Mesenchymal stem cell (in vitro differentiated cells and primary cell): ENCODE data around the gene TNPO2.
"Not testable (repeated sequence)": the region's sequence is repeated elsewhere in the genome, so short reads cannot be mapped to it uniquely, and the experiment has no call there.

ENCODE experiments used
- DNase-seq: peaks from one replicate; pipeline ENCODE4 v3.0.0-alpha.2; 2013
- H2AFZ ChIP-seq: one replicate; pipeline ENCODE4 v1.6.1; 2013; ENCODE audit warnings: low read depth, mild to moderate bottlenecking, control low read depth, inconsistent platforms, low read length, moderate library complexity
- H2AK5ac ChIP-seq: 2 replicates; pipeline ENCODE4 v1.6.1; 2013; ENCODE audit warnings: low read length, moderate library complexity, mild to moderate bottlenecking, inconsistent platforms; ENCODE audit not compliant: severe bottlenecking
- H2BK120ac ChIP-seq: one replicate; pipeline ENCODE4 v1.6.1; 2013; ENCODE audit warnings: low read depth, mild to moderate bottlenecking, inconsistent platforms, low read length, moderate library complexity
- H2BK12ac ChIP-seq, 2 experiments: one replicate each; pipeline ENCODE4 v1.6.1; 2013; ENCODE audit warnings: inconsistent platforms in 2 of 2, low read length in 2 of 2, mild to moderate bottlenecking in 2 of 2, moderate library complexity in 2 of 2, control low read depth in 1 of 2
- H2BK15ac ChIP-seq: one replicate; pipeline ENCODE4 v1.6.1; 2013; ENCODE audit warnings: mild to moderate bottlenecking, low read depth, inconsistent platforms; ENCODE audit not compliant: poor library complexity, severe bottlenecking
- H2BK5ac ChIP-seq: 2 replicates; pipeline ENCODE4 v1.6.1; 2013; ENCODE audit warnings: low read depth, mild to moderate bottlenecking, low read length, control low read depth, inconsistent platforms; ENCODE audit not compliant: poor library complexity, severe bottlenecking
- H3K14ac ChIP-seq, 2 experiments: one replicate each; pipeline ENCODE4 v1.6.1; 2013; ENCODE audit warnings: inconsistent platforms in 2 of 2, low read length in 2 of 2, control low read depth in 1 of 2, mild to moderate bottlenecking in 1 of 2, moderate library complexity in 1 of 2
- H3K18ac ChIP-seq, 2 experiments: one replicate each; pipeline ENCODE4 v1.6.1; 2013; ENCODE audit warnings: inconsistent platforms in 2 of 2, low read length in 2 of 2, control low read depth in 1 of 2, low read depth in 1 of 2, mild to moderate bottlenecking in 1 of 2
- H3K23ac ChIP-seq, 2 experiments: one replicate each; pipeline ENCODE4 v1.6.1; 2013; ENCODE audit warnings: inconsistent platforms in 2 of 2, low read length in 2 of 2, mild to moderate bottlenecking in 2 of 2, moderate library complexity in 2 of 2, control low read depth in 1 of 2
- H3K27ac ChIP-seq: 2 replicates; pipeline ENCODE4 v1.5.1; 2013; ENCODE audit warnings: mild to moderate bottlenecking, moderate library complexity, low read length, control low read depth, inconsistent platforms; ENCODE audit not compliant: poor library complexity, severe bottlenecking
- H3K27me3 ChIP-seq, 2 experiments: 2 replicates each; pipeline versions ENCODE4 v1.6.1 to v1.7.0; 2013; ENCODE audit warnings: low read length in 2 of 2, mild to moderate bottlenecking in 2 of 2, moderate library complexity in 2 of 2, control low read depth in 1 of 2, inconsistent platforms in 1 of 2; ENCODE audit not compliant: control insufficient read depth in 1 of 2, insufficient read depth in 1 of 2
- H3K36me3 ChIP-seq, 2 experiments: 2 replicates each; pipeline versions ENCODE4 v1.6.1 to v1.7.0; 2013; ENCODE audit warnings: low read length in 2 of 2, control low read depth in 1 of 2, inconsistent platforms in 1 of 2, low read depth in 1 of 2, mild to moderate bottlenecking in 1 of 2; ENCODE audit not compliant: insufficient read depth in 2 of 2, control insufficient read depth in 1 of 2
- H3K4ac ChIP-seq, 2 experiments: one replicate each; pipeline ENCODE4 v1.6.1; 2013; ENCODE audit warnings: inconsistent platforms in 2 of 2, low read length in 2 of 2, mild to moderate bottlenecking in 2 of 2, moderate library complexity in 2 of 2, control low read depth in 1 of 2, low read depth in 1 of 2
- H3K4me1 ChIP-seq: 2 replicates; pipeline ENCODE4 v1.6.1; 2013; ENCODE audit warnings: low read depth, low read length, control low read depth; ENCODE audit not compliant: control insufficient read depth, insufficient read depth
- H3K4me2 ChIP-seq: 2 replicates; pipeline ENCODE4 v1.6.1; 2013; ENCODE audit warnings: low read length, mild to moderate bottlenecking, inconsistent platforms; ENCODE audit not compliant: poor library complexity, severe bottlenecking
- H3K4me3 ChIP-seq, 2 experiments: 2 replicates each; pipeline versions ENCODE4 v1.5.1 to v1.7.0; 2013; ENCODE audit warnings: low read length in 2 of 2, mild to moderate bottlenecking in 2 of 2, control low read depth in 1 of 2, low read depth in 1 of 2; ENCODE audit not compliant: insufficient read depth in 1 of 2
- H3K79me1 ChIP-seq: replicated peaks from 2 replicates; pipeline ENCODE4 v1.6.1; 2013; ENCODE audit warnings: mild to moderate bottlenecking, control low read depth, low read length, inconsistent platforms; ENCODE audit not compliant: poor library complexity, severe bottlenecking
- H3K9ac ChIP-seq: 2 replicates; pipeline ENCODE4 v1.7.0; 2013; ENCODE audit warnings: mild to moderate bottlenecking, low read length, moderate library complexity
- H3K9me3 ChIP-seq: 2 replicates; pipeline ENCODE4 v1.7.0; 2013; ENCODE audit warnings: mild to moderate bottlenecking, low read length; ENCODE audit not compliant: control insufficient read depth
- H4K8ac ChIP-seq: one replicate; pipeline ENCODE4 v1.6.1; 2013; ENCODE audit warnings: inconsistent platforms, mild to moderate bottlenecking, low read length, moderate library complexity
- H4K91ac ChIP-seq: one replicate; pipeline ENCODE4 v1.6.1; 2013; ENCODE audit warnings: mild to moderate bottlenecking, low read length, inconsistent platforms
- WGBS: methylation state at CpG from one replicate; pipeline ENCODE4 v1.1.7; 2013; ENCODE audit warnings: mixed read lengths; 5-methylcytosine and 5-hydroxymethylcytosine counted together

TNPO2 gene

GRCh38 chr19:12727745-12728433, 4.2 kb upstream of the TNPO2 start:
- Histone ChIP-seq H3K4me1 (peaks cover 15% of the 10 kb centered on the region), H2AK5ac (no peak overlapping the region), H3K4me3 (no peak overlapping the region), H3K79me1 (peaks cover 23% of the 10 kb centered on the region), H2BK12ac (no peak overlapping the region), H3K27me3 (no peaks in the 10 kb centered on the region), H3K9ac (no peak overlapping the region), H3K14ac (no peak overlapping the region), H3K9me3 (no peaks in the 10 kb centered on the region), H3K18ac (no peak overlapping the region), H3K36me3 (peaks cover 46 to 50% of the 10 kb centered on the region in 2 experiments), H2BK120ac (no peak overlapping the region), H4K91ac (no peak overlapping the region), H3K27ac (no peak overlapping the region), H2BK5ac (no peak overlapping the region), H4K8ac (no peak overlapping the region), H3K4me2 (no peak overlapping the region), H2AFZ (no peak overlapping the region), H2BK15ac (no peak overlapping the region), H3K4ac (no peak overlapping the region), H3K23ac (no peak overlapping the region)
- DNase-seq: no peak
- WGBS: 98% methylated on average over 8 of the region's 9 CpGs

DNA sequence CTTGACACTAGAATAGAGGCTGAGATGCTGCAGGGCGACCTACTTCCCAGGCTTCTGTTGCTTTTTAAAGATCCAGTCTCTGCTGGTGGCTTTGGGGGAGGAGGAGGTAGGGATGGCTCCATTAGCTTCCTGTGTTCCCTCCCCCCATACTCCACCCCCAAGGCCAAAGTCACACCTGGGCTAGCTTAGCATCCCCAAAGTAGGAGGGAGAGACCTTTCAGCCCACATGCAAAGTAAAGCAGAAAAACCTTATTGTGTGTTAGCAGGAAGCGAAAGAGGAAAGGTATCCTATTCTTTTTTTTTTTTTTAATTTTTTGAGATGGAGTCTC, 3.2 kb upstream of the TNPO2 start:
- peaks cover 23% of the 10 kb centered on the region for H3K79me1 ChIP-seq
- H3K27me3 ChIP-seq: no peaks in the 10 kb centered on the region
- H3K9ac ChIP-seq: no peak overlapping the region
- no peak overlapping the region for H3K4ac ChIP-seq
- peaks cover 7% of the 10 kb centered on the region for H3K4me1 ChIP-seq
- no peak for DNase-seq
- H3K9me3 ChIP-seq: no peaks in the 10 kb centered on the region
- peaks cover 44 to 50% of the 10 kb centered on the region in 2 experiments for H3K36me3 ChIP-seq
- WGBS: 100% methylated on average over 1 of the region's 2 CpGs
- no peak overlapping the region for H3K4me2 ChIP-seq
- no peak overlapping the region for H4K8ac ChIP-seq
- no peak overlapping the region for H2AFZ ChIP-seq
- H2AK5ac ChIP-seq: no peak overlapping the region
- no peak overlapping the region for H2BK15ac ChIP-seq
- H2BK5ac ChIP-seq: no peak overlapping the region
- no peak overlapping the region for H3K23ac ChIP-seq
- no peak overlapping the region for H4K91ac ChIP-seq
- no peak overlapping the region for H2BK120ac ChIP-seq
- H3K4me3 ChIP-seq: no peak overlapping the region
- H3K18ac ChIP-seq: no peak overlapping the region
- no peak overlapping the region for H3K14ac ChIP-seq
- no peak overlapping the region for H3K27ac ChIP-seq
- H2BK12ac ChIP-seq: no peak overlapping the region

GRCh38 chr19:12725612-12726011, 1.9 kb upstream of the TNPO2 start:
- not testable (repeated sequence) for H2AK5ac ChIP-seq, H3K4me2 ChIP-seq, H2BK15ac ChIP-seq, H2BK12ac ChIP-seq, H2BK5ac ChIP-seq, H3K18ac ChIP-seq, H3K9ac ChIP-seq, H3K4ac ChIP-seq, H3K9me3 ChIP-seq, H3K4me1 ChIP-seq, H3K23ac ChIP-seq, H3K4me3 ChIP-seq, H4K91ac ChIP-seq, DNase-seq, H2AFZ ChIP-seq, H3K27ac ChIP-seq, H3K14ac ChIP-seq, H4K8ac ChIP-seq, H2BK120ac ChIP-seq, H3K27me3 ChIP-seq
- H3K36me3 ChIP-seq: peaks cover 33 to 41% of the 10 kb centered on the region in 2 experiments
- 94% methylated on average over 10 of the region's 10 CpGs for WGBS
- H3K79me1 ChIP-seq: peaks cover 23% of the 10 kb centered on the region

- Histone ChIP-seq H3K27me3 (no peaks in the 10 kb centered on the region), H3K9ac (peak overlapping the region; percentile 91), H3K4ac (peak overlapping the region; percentile 49 to 62), H4K91ac (no peak overlapping the region), H2BK12ac (peak overlapping the region in 1 of 2 experiments; percentile 10), H3K4me2 (peak overlapping the region; percentile 83), H3K4me1 (peaks cover 16% of the 10 kb centered on the region), H3K18ac (peak overlapping the region; percentile 9 to 82), H2BK15ac (no peak overlapping the region), H3K23ac (peak overlapping the region in 1 of 2 experiments; percentile 49), H2AFZ (peak overlapping the region; percentile 21), H3K27ac (peak overlapping the region; percentile 65), H2AK5ac (peak overlapping the region; percentile 42), H2BK120ac (no peak overlapping the region), H3K36me3 (peaks cover 22 to 28% of the 10 kb centered on the region in 2 experiments), H3K79me1 (peaks cover 11% of the 10 kb centered on the region), H3K4me3 (peak overlapping the region; percentile 53 to 95), H3K14ac (peak overlapping the region in 1 of 2 experiments; percentile 96), H4K8ac (no peak overlapping the region), H3K9me3 (no peaks in the 10 kb centered on the region), H2BK5ac (no peak overlapping the region)
- no peak for DNase-seq
- 0% methylated on average over 7 of the region's 7 CpGs for WGBS
Observed at GRCh38 chr19:12723381-12723640, 421 bp downstream of the TNPO2 start.
